HG02798 (cell line): ENCODE measurements around the gene SSX4B.
"Not testable (repeated sequence)": the region's sequence is repeated elsewhere in the genome, so short reads cannot be mapped to it uniquely, and the experiment has no call there.

Source experiments
- ATAC-seq: cut with Tn5 transposase; IDR thresholded peaks from one replicate; pipeline ENCODE4 v1.9.1; 2021; ENCODE audit warnings: mild to moderate bottlenecking; ENCODE audit not compliant: unreplicated experiment, poor library complexity

SSX4B gene

GRCh38 chrX:48356315-48357094 lies 55.3 kb downstream of the SSX4B start, which contains the start of gene SSX3:
TSS of gene SSX3 (minus strand) at chrX:48356703. CDS start at chrX:48355249, 1,454 bp downstream.
- not testable (repeated sequence) for ATAC-seq
